ENCODE measurements around the gene PLEK. TPM values are rescaled to one million over a fixed set of nuclear protein-coding genes. Genes with fewer than 3 reads are reported as not detected.

The PLEK gene
- total and polyA plus RNA-seq, 2 donors (not counting 3 experiments of a cell fraction or from before 2014, with no cell fraction given) = 0.03 to 0.11 TPM

GRCh38 chr2:68333009-68333408, 32.1 kb upstream of the PLEK start:
- H3K9me3 ChIP-seq (replicated peaks; ENCODE audit: control insufficient read depth, insufficient read depth, low read length) = no peaks in the 10 kb centered on the region
- CTCF ChIA-PET = no interaction called here
- no peak for TF ChIP-seq GATA2 (IDR thresholded peaks at IDR 0.05; ENCODE audit: insufficient read depth, insufficient read length, low read depth, low read length)
- no peak for TF ChIP-seq FOS (IDR thresholded peaks at IDR 0.05; ENCODE audit: borderline replicate concordance, insufficient read depth, low read length)
- no peak for TF ChIP-seq POLR2A (IDR thresholded peaks at IDR 0.05; ENCODE audit: low read depth, low read length)
- no peak for TF ChIP-seq POLR2AphosphoS5 (IDR thresholded peaks at IDR 0.05; ENCODE audit: insufficient read depth, low read depth, low read length)
- no peak for TF ChIP-seq EZH2 (IDR thresholded peaks at IDR 0.05; ENCODE audit: borderline replicate concordance, low read depth, low read length, severe bottlenecking)
- no peak for TF ChIP-seq MYC (IDR thresholded peaks at IDR 0.05; ENCODE audit: low read depth, low read length)
- TF ChIP-seq CTCF (IDR thresholded peaks at IDR 0.05; ENCODE audit: extremely low read depth in 1 of 2, insufficient read depth in 1 of 2, low read depth in 1 of 2, low read length in 2 of 2) = no peak
- TF ChIP-seq MAX (IDR thresholded peaks at IDR 0.05; ENCODE audit: insufficient read depth, insufficient read length) = no peak
- no peak for TF ChIP-seq JUN (IDR thresholded peaks at IDR 0.05; ENCODE audit: borderline replicate concordance, insufficient read depth, insufficient read length, low read depth)
- no peaks in the 10 kb centered on the region for H3K27me3 ChIP-seq (ENCODE audit: control insufficient read depth in 2 of 2, insufficient read depth in 2 of 2, low read length in 2 of 2)
- H3K9me1 ChIP-seq (replicated peaks; ENCODE audit: control insufficient read depth, extremely low read depth, insufficient read depth, low read length) = no peaks in the 10 kb centered on the region
- no peaks in the 10 kb centered on the region for H3K36me3 ChIP-seq (ENCODE audit: control insufficient read depth in 2 of 2, extremely low read depth in 1 of 2, insufficient read depth in 2 of 2, low read length in 2 of 2)
- intact Hi-C loops (cut with micrococcal nuclease) = no loop called here
- H3K4me2 ChIP-seq (ENCODE audit: insufficient read depth, low read length) = no peak overlapping the region
- dilution Hi-C loops (cut with MboI; ENCODE audit: extremely low pct_ligation_motif_present, low sequenced_read_pairs) = no loop called here
- DNase-seq (ENCODE audit: low read depth, low spot score) (no peak), FAIRE-seq (no peak)
- peaks cover 3% of the 10 kb centered on the region for H3K4me1 ChIP-seq (ENCODE audit: control insufficient read depth, extremely low read depth, insufficient read depth, low read length)
- no TSS peak for BruUV-seq (replicated peaks)
- H4K20me1 ChIP-seq (replicated peaks; ENCODE audit: control insufficient read depth, extremely low read depth, insufficient read depth, low read length) = no peaks in the 10 kb centered on the region
- H3K4me3 ChIP-seq (replicated peaks in 1 of 3; ENCODE audit: insufficient read depth in 1 of 3, low read depth in 1 of 3, low read length in 3 of 3) = no peak overlapping the region
- no peak overlapping the region for H3K9ac ChIP-seq (replicated peaks; ENCODE audit: extremely low read depth, insufficient read depth, low read length)
- no peaks in the 10 kb centered on the region for H3K79me2 ChIP-seq (ENCODE audit: control insufficient read depth, insufficient read depth, low read length)
- POLR2A ChIA-PET = no interaction called here
- H3K27ac ChIP-seq (ENCODE audit: insufficient read depth, low read depth, low read length) = no peak overlapping the region
- H2AFZ ChIP-seq (ENCODE audit: low read depth, low read length) = no peak overlapping the region
